PC-9 (cell line): ENCODE measurements around the gene KIAA2012.

Experiments used
- EZH2 ChIP-seq: fragments of 200-600 bp; sonication (generic); IDR thresholded peaks from 2 replicates; pipeline ENCODE4 v1.8.0; 2017; ENCODE audit warnings: antibody characterized with exemption, low read depth
- TF ChIP-seq, protein P1 (sequence below): fragments of 200-600 bp; sonication (generic); conservative IDR thresholded peaks from 2 replicates; pipeline ENCODE4 v1.6.1; 2017; ENCODE audit warnings: mixed run types, antibody characterized with exemption, mild to moderate bottlenecking, moderate library complexity

DNA sequence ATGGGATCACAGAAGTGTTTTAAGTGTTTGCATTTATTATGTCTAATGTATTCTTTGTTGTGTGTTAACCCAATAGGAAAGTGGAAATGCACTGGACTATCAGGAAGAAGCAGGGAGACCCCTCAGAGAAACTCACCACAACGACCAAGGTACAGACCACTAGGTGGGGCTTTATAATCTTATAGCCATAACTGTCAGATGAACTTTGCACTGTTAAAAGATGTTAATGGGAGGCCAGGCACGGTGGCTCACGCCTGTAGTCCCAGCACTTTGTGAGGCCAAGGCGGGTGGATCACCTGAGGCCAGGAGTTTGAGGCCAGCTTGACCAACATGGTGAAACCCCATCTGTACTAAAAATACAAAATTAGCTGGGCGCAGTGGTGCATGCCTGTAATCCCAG, 92.2 kb downstream of the KIAA2012 start:
- TF ChIP-seq, protein P1, sequence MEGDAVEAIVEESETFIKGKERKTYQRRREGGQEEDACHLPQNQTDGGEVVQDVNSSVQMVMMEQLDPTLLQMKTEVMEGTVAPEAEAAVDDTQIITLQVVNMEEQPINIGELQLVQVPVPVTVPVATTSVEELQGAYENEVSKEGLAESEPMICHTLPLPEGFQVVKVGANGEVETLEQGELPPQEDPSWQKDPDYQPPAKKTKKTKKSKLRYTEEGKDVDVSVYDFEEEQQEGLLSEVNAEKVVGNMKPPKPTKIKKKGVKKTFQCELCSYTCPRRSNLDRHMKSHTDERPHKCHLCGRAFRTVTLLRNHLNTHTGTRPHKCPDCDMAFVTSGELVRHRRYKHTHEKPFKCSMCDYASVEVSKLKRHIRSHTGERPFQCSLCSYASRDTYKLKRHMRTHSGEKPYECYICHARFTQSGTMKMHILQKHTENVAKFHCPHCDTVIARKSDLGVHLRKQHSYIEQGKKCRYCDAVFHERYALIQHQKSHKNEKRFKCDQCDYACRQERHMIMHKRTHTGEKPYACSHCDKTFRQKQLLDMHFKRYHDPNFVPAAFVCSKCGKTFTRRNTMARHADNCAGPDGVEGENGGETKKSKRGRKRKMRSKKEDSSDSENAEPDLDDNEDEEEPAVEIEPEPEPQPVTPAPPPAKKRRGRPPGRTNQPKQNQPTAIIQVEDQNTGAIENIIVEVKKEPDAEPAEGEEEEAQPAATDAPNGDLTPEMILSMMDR = no peak
- no peak for TF ChIP-seq EZH2
